Gastrocnemius medialis (tissue), 4 donors: Measurements from ENCODE around the gene KCNQ5. TPM values are rescaled to one million over a fixed set of nuclear protein-coding genes. Genes with fewer than 3 reads are reported as not detected.

Source experiments
- ATAC-seq, 2 donors: fragments of 150-250 bp; one replicate each; pipeline ENCODE4 v1.9.1; 2016
- DNase-seq, 2 donors: peaks; one replicate each; pipeline ENCODE4 v3.0.0-alpha.2; 2019
- H3K27ac ChIP-seq, 4 donors: fragments of 200-600 bp; sonication (generic); 1 replicate in 1 of 4; 2 replicates in 3 of 4; pipeline ENCODE4 v1.5.1; 2016 to 2018; ENCODE audit warnings: mild to moderate bottlenecking in 2 of 4, moderate library complexity in 1 of 4
- H3K27me3 ChIP-seq, 3 donors: fragments of 200-600 bp; sonication (generic) in 2 of 3; 1 replicate in 1 of 3; 2 replicates in 2 of 3; pipeline versions ENCODE4 v1.5.1 to v1.6.0; 2016 to 2019; ENCODE audit warnings: mild to moderate bottlenecking in 1 of 3, moderate library complexity in 1 of 3
- H3K36me3 ChIP-seq, 2 donors: fragments of 200-600 bp; sonication (generic) in 1 of 2; one replicate each; pipeline ENCODE4 v1.5.1; 2017 to 2018
- H3K4me1 ChIP-seq, 2 donors: fragments of 200-600 bp; sonication (generic) in 1 of 2; one replicate each; pipeline ENCODE4 v1.5.1; 2016 to 2017; ENCODE audit warnings: mild to moderate bottlenecking in 2 of 2
- H3K4me3 ChIP-seq, 4 donors: fragments of 200-600 bp; sonication (generic) in 3 of 4; 1 replicate in 1 of 4; 2 replicates in 3 of 4; pipeline ENCODE4 v1.5.1; 2016 to 2019; ENCODE audit warnings: mild to moderate bottlenecking in 2 of 4
- H3K9me3 ChIP-seq, 3 donors: fragments of 200-600 bp; sonication (generic) in 2 of 3; 1 replicate in 1 of 3; 2 replicates in 2 of 3; pipeline ENCODE4 v1.5.1; 2016 to 2019
- POLR2A ChIP-seq, 2 donors: fragments of 450-650 bp; IDR thresholded peaks; one replicate each; pipeline ENCODE4 v1.6.1; 2017; ENCODE audit warnings: antibody characterized with exemption in 2 of 2, mild to moderate bottlenecking in 2 of 2, moderate library complexity in 2 of 2
- in situ Hi-C, 4 donors: fragments of 200-750 bp; cut with MboI; loops; one replicate each; pipeline versions ENCODE4 v1.15.0 to v1.8.0; 2017; ENCODE audit warnings: low sequenced_read_pairs in 4 of 4
- intact Hi-C: fragments of 100-400 bp; cut with DNase I; formaldehyde crosslinking; loops from one replicate; pipeline ENCODE4 v1.15.1; 2023; ENCODE audit warnings: low total_unique reads
- microRNA-seq, 2 donors: library from miRNA; unstranded; fragments of <30 nt; microRNA quantifications; one replicate each; pipeline ENCODE4, GENCODE V29; 2016; ENCODE audit warnings: borderline replicate concordance in 2 of 2
- total RNA-seq, 4 donors: library from RNA; depleted of rRNA; stranded (reverse); fragments of >200 nt; gene quantifications; one replicate each; pipeline versions ENCODE4 v1.1.0 to v1.2.3, GENCODE V29; 2016
- TF ChIP-seq, protein P1 (sequence below), 5 experiments: fragments of 450-650 bp in 3 of 5; fragments of 200-600 bp in 2 of 5; sonication (generic) in 2 of 5; IDR thresholded peaks in 4 of 5; conservative IDR thresholded peaks in 1 of 5; 1 replicate in 4 of 5; 2 replicates in 1 of 5; pipeline ENCODE4 v1.5.1; 2016 to 2019; ENCODE audit warnings: antibody characterized with exemption in 5 of 5, mild to moderate bottlenecking in 3 of 5, moderate library complexity in 3 of 5

KCNQ5 gene
- total RNA-seq, 4 donors from 2014 or later, result 5.3 to 19.3 (median 15.1) TPM

DNA sequence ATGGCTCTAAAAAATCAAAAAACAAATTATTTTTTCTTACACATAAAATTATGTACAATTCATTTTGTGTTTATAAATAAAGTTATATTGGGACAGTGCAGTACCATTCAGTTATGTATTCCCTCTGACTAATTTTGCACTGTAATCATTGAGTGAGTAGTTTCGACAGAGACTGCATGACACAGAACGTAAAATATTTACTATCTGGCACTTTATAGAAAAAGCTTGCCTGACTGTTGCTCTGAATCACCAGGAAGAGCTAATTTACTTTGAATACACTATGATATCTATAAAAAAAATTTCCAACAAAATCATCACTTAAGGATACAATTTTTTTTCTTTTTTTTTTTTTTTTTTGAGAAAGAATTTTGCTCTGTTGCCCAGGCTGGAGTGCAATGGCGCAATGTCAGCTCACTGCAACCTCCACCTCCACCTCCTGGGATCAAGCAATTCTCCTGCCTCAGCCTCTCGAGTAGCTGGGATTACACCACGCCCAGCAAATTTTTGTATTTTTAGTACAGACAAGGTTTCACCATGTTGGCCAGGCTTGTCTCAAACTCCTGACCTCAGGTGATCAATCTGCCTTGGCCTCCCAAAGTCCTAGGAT lies 614.4 kb downstream of the KCNQ5 start:
- in situ Hi-C loops, result no loop called here
- no peak for TF ChIP-seq POLR2A (IDR thresholded peaks at IDR 0.05)
- TF ChIP-seq, protein P1, sequence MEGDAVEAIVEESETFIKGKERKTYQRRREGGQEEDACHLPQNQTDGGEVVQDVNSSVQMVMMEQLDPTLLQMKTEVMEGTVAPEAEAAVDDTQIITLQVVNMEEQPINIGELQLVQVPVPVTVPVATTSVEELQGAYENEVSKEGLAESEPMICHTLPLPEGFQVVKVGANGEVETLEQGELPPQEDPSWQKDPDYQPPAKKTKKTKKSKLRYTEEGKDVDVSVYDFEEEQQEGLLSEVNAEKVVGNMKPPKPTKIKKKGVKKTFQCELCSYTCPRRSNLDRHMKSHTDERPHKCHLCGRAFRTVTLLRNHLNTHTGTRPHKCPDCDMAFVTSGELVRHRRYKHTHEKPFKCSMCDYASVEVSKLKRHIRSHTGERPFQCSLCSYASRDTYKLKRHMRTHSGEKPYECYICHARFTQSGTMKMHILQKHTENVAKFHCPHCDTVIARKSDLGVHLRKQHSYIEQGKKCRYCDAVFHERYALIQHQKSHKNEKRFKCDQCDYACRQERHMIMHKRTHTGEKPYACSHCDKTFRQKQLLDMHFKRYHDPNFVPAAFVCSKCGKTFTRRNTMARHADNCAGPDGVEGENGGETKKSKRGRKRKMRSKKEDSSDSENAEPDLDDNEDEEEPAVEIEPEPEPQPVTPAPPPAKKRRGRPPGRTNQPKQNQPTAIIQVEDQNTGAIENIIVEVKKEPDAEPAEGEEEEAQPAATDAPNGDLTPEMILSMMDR (IDR thresholded peaks at IDR 0.05 in 4 of 5, conservative IDR thresholded peaks at IDR 0.05 in 1 of 5), result no peak
- no peaks in the 10 kb centered on the region for H3K9me3 ChIP-seq
- H3K27me3 ChIP-seq, result no peaks in the 10 kb centered on the region
- H3K4me1 ChIP-seq, result peaks cover 0 to 4% of the 10 kb centered on the region in 2 donors
- intact Hi-C loops, result no loop called here
- no peak for ATAC-seq
- H3K27ac ChIP-seq, result no peak overlapping the region
- no peak overlapping the region for H3K4me3 ChIP-seq
- DNase-seq, result no peak
- no peaks in the 10 kb centered on the region for H3K36me3 ChIP-seq

- intact Hi-C loops, result no loop called here
- Histone ChIP-seq H3K9me3 (no peaks in the 10 kb centered on the region), H3K4me1 (no peaks in the 10 kb centered on the region), H3K27ac (no peak overlapping the region), H3K27me3 (no peaks in the 10 kb centered on the region), H3K36me3 (no peaks in the 10 kb centered on the region), H3K4me3 (no peak overlapping the region)
- no peak for ATAC-seq
- TF ChIP-seq, protein P1 (IDR thresholded peaks at IDR 0.05 in 4 of 5, conservative IDR thresholded peaks at IDR 0.05 in 1 of 5), result no peak
- no peak for TF ChIP-seq POLR2A (IDR thresholded peaks at IDR 0.05)
- in situ Hi-C loops, result no loop called here
- no peak for DNase-seq
Measured at GRCh38 chr6:73240730-73241129, 618.9 kb downstream of the KCNQ5 start.

DNA sequence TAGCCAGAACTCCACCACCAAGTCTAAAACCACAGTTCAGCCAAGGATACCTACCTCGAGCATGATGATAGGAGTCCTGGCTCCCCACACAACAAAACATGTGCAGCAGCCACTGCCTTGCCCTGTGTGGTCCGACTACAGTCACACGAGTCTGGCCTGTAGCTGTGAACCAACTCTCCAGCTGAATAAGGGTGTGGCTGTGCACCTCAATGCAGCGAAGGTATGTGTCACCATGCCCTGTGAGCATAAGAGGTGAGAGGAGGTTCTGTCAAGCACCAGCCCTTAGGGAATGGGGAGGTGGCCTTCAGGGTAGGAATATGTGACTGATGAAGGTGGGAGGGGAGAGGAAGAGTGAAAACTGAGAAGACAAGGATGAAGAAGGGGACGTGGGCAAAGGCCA lies 620.1 kb downstream of the KCNQ5 start:
- intact Hi-C loops, result no loop called here
- Histone ChIP-seq H3K27ac (no peak overlapping the region), H3K4me1 (no peaks in the 10 kb centered on the region), H3K4me3 (no peak overlapping the region), H3K9me3 (no peaks in the 10 kb centered on the region), H3K36me3 (no peaks in the 10 kb centered on the region), H3K27me3 (no peaks in the 10 kb centered on the region)
- in situ Hi-C loops, result no loop called here
- TF ChIP-seq, protein P1 (IDR thresholded peaks at IDR 0.05 in 4 of 5, conservative IDR thresholded peaks at IDR 0.05 in 1 of 5), result no peak
- TF ChIP-seq POLR2A (IDR thresholded peaks at IDR 0.05), result no peak
- no peak for DNase-seq
- no peak for ATAC-seq

Small RNA genes within 50 kb of the gene (microRNA-seq; reads per million reads assigned to microRNA genes)
- gene MIR4282, result 0 reads per million in 2 donors
